KMS-11 (cell line): ENCODE data around the gene CAMSAP1.

ENCODE experiments used
- H2AFZ ChIP-seq: fragments of 200-600 bp; sonication (generic); 2 replicates; pipeline ENCODE4 v1.6.1; 2016; ENCODE audit warnings: antibody characterized with exemption, mixed run types, low read depth
- H3K27ac ChIP-seq: fragments of 200-600 bp; sonication (generic); 2 replicates; pipeline ENCODE4 v1.6.1; 2016; ENCODE audit warnings: mild to moderate bottlenecking, mixed run types
- H3K27me3 ChIP-seq: fragments of 200-600 bp; sonication (generic); 2 replicates; pipeline ENCODE4 v1.6.1; 2017; ENCODE audit warnings: mild to moderate bottlenecking, low read depth, mixed run types, moderate library complexity; ENCODE audit not compliant: insufficient read depth
- H3K36me3 ChIP-seq: fragments of 200-600 bp; sonication (generic); 2 replicates; pipeline ENCODE4 v1.6.1; 2017; ENCODE audit warnings: mild to moderate bottlenecking, mixed run types; ENCODE audit not compliant: insufficient read depth
- H3K4me1 ChIP-seq: fragments of 200-600 bp; sonication (generic); 2 replicates; pipeline ENCODE4 v1.6.1; 2016; ENCODE audit warnings: mild to moderate bottlenecking, low read depth, mixed run types; ENCODE audit not compliant: poor library complexity, severe bottlenecking
- H3K4me2 ChIP-seq: fragments of 200-600 bp; sonication (generic); 2 replicates; pipeline ENCODE4 v1.7.0; 2016; ENCODE audit warnings: mild to moderate bottlenecking, mixed run types
- H3K4me3 ChIP-seq: fragments of 200-600 bp; sonication (generic); IDR thresholded peaks from 2 replicates; pipeline ENCODE4 v1.6.1; 2017; ENCODE audit warnings: low read depth, low read length, mixed read lengths; ENCODE audit not compliant: insufficient read depth
- H3K79me2 ChIP-seq: fragments of 200-600 bp; sonication (generic); 2 replicates; pipeline ENCODE4 v1.6.1; 2016; ENCODE audit warnings: low read depth, mixed run types; ENCODE audit not compliant: insufficient read depth
- H3K9ac ChIP-seq: fragments of 200-600 bp; sonication (generic); 2 replicates; pipeline ENCODE4 v1.6.1; 2016; ENCODE audit warnings: mild to moderate bottlenecking, mixed run types
- H4K20me1 ChIP-seq: fragments of 200-600 bp; sonication (generic); 2 replicates; pipeline ENCODE4 v1.6.1; 2016; ENCODE audit warnings: mild to moderate bottlenecking, mixed run types; ENCODE audit not compliant: insufficient read depth
- CTCF ChIP-seq: fragments of 200-600 bp; sonication (generic); conservative IDR thresholded peaks from 2 replicates; pipeline ENCODE4 v1.6.1; 2017; ENCODE audit warnings: low read depth, mild to moderate bottlenecking, antibody characterized with exemption, low read length, moderate library complexity, mixed read lengths

Gene CAMSAP1

DNA sequence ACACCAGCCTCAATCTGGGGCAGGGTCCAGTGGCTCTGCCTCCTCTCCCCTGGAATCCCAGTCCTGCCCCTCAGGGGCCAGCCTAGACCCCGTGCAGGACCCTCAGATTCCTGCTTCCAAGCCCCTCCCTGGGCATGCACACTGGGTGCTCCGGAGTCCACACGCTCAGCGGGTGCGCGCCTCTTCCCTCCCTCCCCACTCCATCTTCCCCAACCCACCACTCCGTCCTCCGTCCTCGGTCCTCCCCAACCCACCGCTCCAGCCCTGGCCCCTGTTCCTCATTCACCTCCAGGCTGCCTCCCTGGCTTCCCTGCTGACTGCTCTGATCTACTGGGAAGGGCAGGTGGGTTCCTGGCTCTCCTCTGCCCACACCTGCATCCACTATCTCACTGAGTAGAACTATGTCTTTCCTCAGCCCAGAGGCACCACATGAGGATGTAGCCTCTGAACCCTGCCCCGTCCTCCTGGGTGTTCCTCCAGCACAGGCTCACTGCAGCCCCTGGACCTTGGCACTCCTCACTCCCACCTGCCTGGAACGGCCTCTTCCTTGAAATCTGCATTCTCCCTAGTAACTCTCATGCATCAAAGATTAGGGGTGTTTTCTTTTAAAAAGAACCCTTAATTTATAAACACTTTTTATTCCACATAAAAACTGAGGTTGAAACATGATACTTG lies 92.8 kb downstream of the CAMSAP1 start:
- peaks cover 3% of the 10 kb centered on the region; the same call in 1 of the 2 replicates for H3K36me3 ChIP-seq
- H3K9ac ChIP-seq: no peak overlapping the region
- no peaks in the 10 kb centered on the region for H4K20me1 ChIP-seq
- no peak overlapping the region for H3K4me2 ChIP-seq
- no peaks in the 10 kb centered on the region for H3K27me3 ChIP-seq
- H3K79me2 ChIP-seq: no peaks in the 10 kb centered on the region
- no peaks in the 10 kb centered on the region for H3K4me1 ChIP-seq
- no peak overlapping the region for H2AFZ ChIP-seq
- TF ChIP-seq CTCF: no peak
- no peak overlapping the region for H3K4me3 ChIP-seq
- H3K27ac ChIP-seq: no peak overlapping the region

DNA sequence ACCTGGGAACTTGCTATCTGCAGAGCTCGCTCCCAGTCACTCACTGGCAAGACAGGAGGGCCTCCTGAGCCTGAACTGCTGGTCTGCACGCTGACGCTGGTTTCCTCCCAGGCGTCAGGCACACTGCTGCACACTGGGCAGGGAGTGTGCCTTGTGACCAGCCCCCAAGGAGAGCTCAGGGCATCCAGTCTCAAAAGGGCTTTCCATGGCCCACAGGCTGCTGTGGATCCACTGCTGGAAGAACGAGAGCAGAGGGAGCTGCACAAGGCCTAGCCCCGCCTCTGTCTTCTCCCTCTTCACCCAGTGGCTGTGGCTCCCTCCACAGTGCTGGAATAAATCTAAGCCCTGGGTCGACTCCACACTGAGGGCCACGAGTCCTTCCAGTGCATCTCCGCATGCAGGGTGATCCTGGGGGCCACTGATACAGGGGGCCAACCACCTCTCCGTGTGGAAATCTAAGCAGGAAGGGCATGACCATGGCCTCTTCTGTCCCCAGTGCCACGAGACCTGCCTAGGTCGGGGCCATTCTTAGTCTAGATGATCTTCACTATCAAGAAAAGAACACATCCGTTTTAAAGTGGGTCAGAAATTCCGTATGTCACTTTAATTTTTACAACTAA lies 93.6 kb downstream of the CAMSAP1 start:
- Histone ChIP-seq H3K27ac (no peak overlapping the region), H3K27me3 (no peaks in the 10 kb centered on the region), H4K20me1 (no peaks in the 10 kb centered on the region), H3K79me2 (no peaks in the 10 kb centered on the region), H3K4me3 (no peak overlapping the region), H3K4me2 (no peak overlapping the region), H3K4me1 (no peaks in the 10 kb centered on the region), H3K9ac (no peak overlapping the region), H3K36me3 (peaks cover 3% of the 10 kb centered on the region; the same call in 1 of the 2 replicates), H2AFZ (no peak overlapping the region)
- no peak for TF ChIP-seq CTCF

DNA sequence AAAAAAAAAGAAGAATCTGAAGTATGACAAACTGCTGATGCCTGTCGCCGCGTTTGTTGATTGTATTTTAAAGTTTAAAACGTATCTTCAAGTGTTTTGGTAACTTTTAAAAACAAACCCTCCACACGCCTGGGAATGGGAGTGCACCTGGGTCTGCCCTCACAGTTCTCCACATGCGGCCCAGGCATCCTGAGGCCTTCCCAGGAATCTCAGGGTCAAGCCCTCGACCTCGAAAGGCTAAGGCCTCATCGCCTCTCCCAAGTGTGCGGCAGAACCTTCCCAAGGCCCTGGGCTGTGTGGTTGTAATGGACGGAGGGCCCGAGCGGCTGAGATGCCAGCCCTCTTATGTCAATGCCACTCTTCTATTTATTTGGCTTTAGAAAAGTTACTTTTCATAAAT lies 94.4 kb downstream of the CAMSAP1 start:
- Histone ChIP-seq H3K79me2 (no peaks in the 10 kb centered on the region), H3K36me3 (peaks cover 3% of the 10 kb centered on the region; the same call in 1 of the 2 replicates)

GRCh38 chr9:135811801-135812200 lies 95.5 kb downstream of the CAMSAP1 start:
- no peaks in the 10 kb centered on the region for H3K79me2 ChIP-seq
- no peaks in the 10 kb centered on the region for H3K27me3 ChIP-seq
- no peak overlapping the region for H3K4me3 ChIP-seq
- H2AFZ ChIP-seq: no peak overlapping the region
- H3K36me3 ChIP-seq: peaks cover 3% of the 10 kb centered on the region; the same call in 1 of the 2 replicates
- no peak overlapping the region for H3K4me2 ChIP-seq
- H4K20me1 ChIP-seq: no peaks in the 10 kb centered on the region
- no peak for TF ChIP-seq CTCF
- no peak overlapping the region for H3K27ac ChIP-seq
- H3K9ac ChIP-seq: no peak overlapping the region
- no peaks in the 10 kb centered on the region for H3K4me1 ChIP-seq

More for the DNA sequence above, 94.4 kb downstream of the CAMSAP1 start:
- Histone ChIP-seq H3K4me1 (no peaks in the 10 kb centered on the region), H3K27me3 (no peaks in the 10 kb centered on the region), H3K27ac (no peak overlapping the region), H4K20me1 (no peaks in the 10 kb centered on the region), H3K4me2 (no peak overlapping the region), H3K4me3 (no peak overlapping the region), H3K9ac (no peak overlapping the region), H2AFZ (no peak overlapping the region)
- TF ChIP-seq CTCF: no peak
